ENCODE data around the gene ATL1. TPM values are rescaled to one million over a fixed set of nuclear protein-coding genes. Genes with fewer than 3 reads are reported as not detected.

Gene ATL1
- total and polyA plus RNA-seq, 2 of the 13 experiments (the other 11 are each of a cell fraction or from before 2014, with no cell fraction given) = 0.60 to 0.65 TPM

- peak; percentile 67 for TF ChIP-seq YY1 (IDR thresholded peaks at IDR 0.05; ENCODE audit: insufficient read depth, insufficient replicate concordance, low read depth, low read length)
- no peak for TF ChIP-seq ZNF354B (CRISPR knock-in tag; IDR thresholded peaks at IDR 0.05)
- TF ChIP-seq IRX3 (CRISPR knock-in tag; IDR thresholded peaks at IDR 0.05; ENCODE audit: borderline replicate concordance, low read depth) = no peak
- TF ChIP-seq ZNF143 (CRISPR knock-in tag; IDR thresholded peaks at IDR 0.05) = peak; percentile 88
- peak; percentile 95 for TF ChIP-seq ZNF687 (CRISPR knock-in tag; IDR thresholded peaks at IDR 0.05)
- peak; percentile 74; the same call in 1 of the 2 replicates for TF ChIP-seq MYPOP (CRISPR knock-in tag; IDR thresholded peaks at IDR 0.05)
- peak; percentile 70; the same call in 1 of the 2 replicates for TF ChIP-seq ZNF839 (CRISPR knock-in tag; IDR thresholded peaks at IDR 0.05; ENCODE audit: borderline replicate concordance)
- 0 out of 2 replicates have a peak, but pooled peaks have one; percentile 47 for TF ChIP-seq ZNF691 (CRISPR knock-in tag; IDR thresholded peaks at IDR 0.05; ENCODE audit: borderline replicate concordance, low read depth)
- 0 out of 2 replicates have a peak, but pooled peaks have one; percentile 16 for TF ChIP-seq MIER2 (CRISPR knock-in tag; IDR thresholded peaks at IDR 0.05)
- peak; percentile 21; the same call in 1 of the 2 replicates for TF ChIP-seq HNF4G (IDR thresholded peaks at IDR 0.05; ENCODE audit: borderline replicate concordance, low read depth, low read length)
- no peak for TF ChIP-seq HNF4G (CRISPR knock-in tag; IDR thresholded peaks at IDR 0.05; ENCODE audit: borderline replicate concordance, low read depth)
- peak; percentile 69 for TF ChIP-seq E2F5 (CRISPR knock-in tag; conservative IDR thresholded peaks at IDR 0.05)
- no peak for TF ChIP-seq ARID2 (CRISPR knock-in tag; IDR thresholded peaks at IDR 0.05; ENCODE audit: borderline replicate concordance)
- 0 out of 2 replicates have a peak, but pooled peaks have one; percentile 32 for TF ChIP-seq MNT (IDR thresholded peaks at IDR 0.05)
- no peak for TF ChIP-seq TFE3 (CRISPR knock-in tag; IDR thresholded peaks at IDR 0.05)
Measured at GRCh38 chr14:50667996-50668825, 108.3 kb downstream of the ATL1 start, which contains the start of gene SAV1 (continued).

All from HepG2 (cell line).